Stimulated activated naive B cell treated with anti-CD40 and anti-IgM and Interleukin-4, amounts not matched to agents 10 μg/mL and 1 μg/mL and 100 μg/mL, for 72 hours (primary cell): Measurements from ENCODE around the gene MCRIP1.

Experiments
- ATAC-seq, 2 donors: fragments of 150-1000 bp; cut with Tn5 transposase; replicated peaks; 2 replicates each; pipeline ENCODE4 v1.10.0; 2021; ENCODE audit warnings: moderate library complexity in 1 of 2
- DNase-seq: peaks from one replicate; pipeline ENCODE4 v3.0.0; 2021
- H3K27ac Mint-ChIP-seq: one replicate; pipeline ENCODE4 v1.8.0; 2022; ENCODE audit warnings: mild to moderate bottlenecking, mixed read lengths
- H3K27me3 Mint-ChIP-seq, 2 donors: one replicate each; pipeline ENCODE4 v1.8.0; 2022; ENCODE audit warnings: mixed read lengths in 2 of 2
- H3K36me3 Mint-ChIP-seq, 2 donors: one replicate each; pipeline ENCODE4 v1.8.0; 2022; ENCODE audit warnings: mixed read lengths in 2 of 2, mild to moderate bottlenecking in 1 of 2
- H3K4me1 Mint-ChIP-seq, 2 donors: one replicate each; pipeline ENCODE4 v1.8.0; 2022; ENCODE audit warnings: mixed read lengths in 2 of 2, mild to moderate bottlenecking in 1 of 2
- H3K4me3 Mint-ChIP-seq, 2 donors: one replicate each; pipeline ENCODE4 v1.8.0; 2022; ENCODE audit warnings: mild to moderate bottlenecking in 2 of 2, mixed read lengths in 2 of 2, moderate library complexity in 1 of 2
- H3K9me3 Mint-ChIP-seq, 2 donors: one replicate each; pipeline ENCODE4 v1.8.0; 2022; ENCODE audit warnings: mixed read lengths in 2 of 2, mild to moderate bottlenecking in 1 of 2

The MCRIP1 gene

GRCh38 chr17:81803728-81804558 is 29.1 kb downstream of the MCRIP1 start, which contains the start of gene GCGR:
GCGR (plus strand) TSS chr17:81804150; CDS start chr17:81809019, 4,869 bp downstream.
- Mint-ChIP-seq H3K4me3 (peak within 1 kb of the TSS; percentile 55 to 63), H3K36me3 (no peaks in the 10 kb centered on the region), H3K27me3 (peaks cover 58 to 81% of the 10 kb centered on the region in 2 donors), H3K9me3 (no peaks in the 10 kb centered on the region), H3K4me1 (peaks cover 11 to 31% of the 10 kb centered on the region in 2 donors), H3K27ac (no peak within 1 kb of the TSS)
- DNase-seq (no peak), ATAC-seq (no peak)

- Mint-ChIP-seq H3K4me1 (peaks cover 11 to 31% of the 10 kb centered on the region in 2 donors), H3K4me3 (peak overlapping the region; percentile 55 to 63), H3K27ac (no peak overlapping the region), H3K9me3 (no peaks in the 10 kb centered on the region), H3K36me3 (no peaks in the 10 kb centered on the region), H3K27me3 (peaks cover 55 to 75% of the 10 kb centered on the region in 2 donors)
- ATAC-seq: no peak
- DNase-seq: no peak
Measured at GRCh38 chr17:81802856-81803643, 30.0 kb downstream of the MCRIP1 start.

GRCh38 chr17:81802048-81802758 is 30.9 kb downstream of the MCRIP1 start:
- Mint-ChIP-seq H3K27ac (no peak overlapping the region), H3K36me3 (no peaks in the 10 kb centered on the region), H3K27me3 (peaks cover 47 to 66% of the 10 kb centered on the region in 2 donors), H3K4me1 (peaks cover 11 to 31% of the 10 kb centered on the region in 2 donors), H3K4me3 (no peak overlapping the region), H3K9me3 (no peaks in the 10 kb centered on the region)
- no peak for ATAC-seq
- DNase-seq: no peak

GRCh38 chr17:81801327-81801726 is 31.8 kb downstream of the MCRIP1 start:
- no peak for DNase-seq
- no peak overlapping the region for H3K27ac Mint-ChIP-seq
- H3K4me3 Mint-ChIP-seq: no peak overlapping the region
- ATAC-seq: no peak
- H3K36me3 Mint-ChIP-seq: no peaks in the 10 kb centered on the region
- H3K27me3 Mint-ChIP-seq: peaks cover 41 to 57% of the 10 kb centered on the region in 2 donors
- no peaks in the 10 kb centered on the region for H3K9me3 Mint-ChIP-seq
- H3K4me1 Mint-ChIP-seq: peaks cover 11 to 26% of the 10 kb centered on the region in 2 donors

- no peak for DNase-seq
- Mint-ChIP-seq H3K36me3 (no peaks in the 10 kb centered on the region), H3K4me3 (no peak overlapping the region), H3K27ac (no peak overlapping the region), H3K27me3 (peaks cover 0 to 5% of the 10 kb centered on the region in 2 donors), H3K4me1 (no peaks in the 10 kb centered on the region), H3K9me3 (no peaks in the 10 kb centered on the region)
- no peak for ATAC-seq
Measured at GRCh38 chr17:81794509-81794908, 38.6 kb downstream of the MCRIP1 start.

- Mint-ChIP-seq H3K27ac (no peak overlapping the region), H3K4me3 (no peak overlapping the region), H3K36me3 (no peaks in the 10 kb centered on the region), H3K4me1 (no peaks in the 10 kb centered on the region), H3K9me3 (no peaks in the 10 kb centered on the region), H3K27me3 (peaks cover 0 to under 1% of the 10 kb centered on the region in 2 donors)
- no peak for ATAC-seq
- no peak for DNase-seq
Measured at GRCh38 chr17:81794074-81794476, 39.0 kb downstream of the MCRIP1 start.

GRCh38 chr17:81792675-81793615 is 40.1 kb downstream of the MCRIP1 start:
- Mint-ChIP-seq H3K4me1 (no peaks in the 10 kb centered on the region), H3K27ac (no peak overlapping the region), H3K36me3 (no peaks in the 10 kb centered on the region), H3K27me3 (no peaks in the 10 kb centered on the region), H3K9me3 (no peaks in the 10 kb centered on the region), H3K4me3 (no peak overlapping the region)
- DNase-seq: no peak
- ATAC-seq: no peak
